ENCODE results near the gene CELF1.
A peak's percentile ranks its signal among the peaks of the same experiment; 100 is the strongest.

DNA sequence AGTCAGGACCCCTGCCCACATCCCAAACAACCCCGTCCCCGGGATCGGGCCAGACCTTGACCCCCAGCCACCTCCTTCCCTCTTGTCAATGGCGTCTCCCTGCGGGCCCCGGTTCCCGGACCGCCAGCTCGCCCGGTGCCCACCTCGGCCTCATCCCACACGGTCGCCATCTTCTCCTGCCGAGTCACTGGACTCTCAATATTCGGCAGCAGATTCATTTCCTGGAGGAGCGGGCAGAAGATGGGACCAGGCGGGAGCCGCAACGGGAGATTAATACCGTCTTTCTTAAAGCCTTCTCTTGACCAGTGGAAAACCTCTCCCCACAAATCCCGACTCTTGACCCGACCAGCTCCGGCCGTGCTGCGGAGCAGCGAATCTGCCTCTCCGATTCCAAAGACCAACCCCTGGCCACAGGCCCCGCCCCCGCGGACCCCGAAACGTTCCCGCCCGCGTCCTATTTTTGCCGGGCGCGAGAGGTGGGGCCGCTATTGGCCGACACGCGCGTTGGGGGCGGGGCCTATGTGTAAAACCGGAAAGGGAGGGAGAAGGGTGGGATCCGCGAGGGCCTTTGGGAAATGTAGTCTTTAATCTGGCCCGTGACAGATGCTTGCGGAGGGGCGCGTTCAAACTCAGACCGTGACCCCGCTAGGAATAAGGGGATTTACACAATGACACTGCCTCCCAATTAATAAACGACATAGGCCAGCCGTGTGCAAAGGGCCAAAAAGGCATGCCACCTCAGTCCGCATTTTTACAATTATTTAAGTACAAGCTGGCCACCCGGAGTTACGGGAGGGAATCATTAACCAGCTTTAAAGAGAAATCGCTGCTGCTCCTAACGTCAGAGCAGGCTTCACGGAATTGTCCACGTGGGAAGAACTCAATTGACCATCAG, 126.6 kb downstream of the CELF1 start, which contains the start of gene PSMC3:
- TF ChIP-seq, protein P1, sequence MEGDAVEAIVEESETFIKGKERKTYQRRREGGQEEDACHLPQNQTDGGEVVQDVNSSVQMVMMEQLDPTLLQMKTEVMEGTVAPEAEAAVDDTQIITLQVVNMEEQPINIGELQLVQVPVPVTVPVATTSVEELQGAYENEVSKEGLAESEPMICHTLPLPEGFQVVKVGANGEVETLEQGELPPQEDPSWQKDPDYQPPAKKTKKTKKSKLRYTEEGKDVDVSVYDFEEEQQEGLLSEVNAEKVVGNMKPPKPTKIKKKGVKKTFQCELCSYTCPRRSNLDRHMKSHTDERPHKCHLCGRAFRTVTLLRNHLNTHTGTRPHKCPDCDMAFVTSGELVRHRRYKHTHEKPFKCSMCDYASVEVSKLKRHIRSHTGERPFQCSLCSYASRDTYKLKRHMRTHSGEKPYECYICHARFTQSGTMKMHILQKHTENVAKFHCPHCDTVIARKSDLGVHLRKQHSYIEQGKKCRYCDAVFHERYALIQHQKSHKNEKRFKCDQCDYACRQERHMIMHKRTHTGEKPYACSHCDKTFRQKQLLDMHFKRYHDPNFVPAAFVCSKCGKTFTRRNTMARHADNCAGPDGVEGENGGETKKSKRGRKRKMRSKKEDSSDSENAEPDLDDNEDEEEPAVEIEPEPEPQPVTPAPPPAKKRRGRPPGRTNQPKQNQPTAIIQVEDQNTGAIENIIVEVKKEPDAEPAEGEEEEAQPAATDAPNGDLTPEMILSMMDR (conservative IDR thresholded peaks at IDR 0.05; ENCODE audit: low read depth, low read length): no peak
- TF ChIP-seq POLR2A (IDR thresholded peaks at IDR 0.05; ENCODE audit: low read depth, low read length) (peak; percentile 86), SMC3 (IDR thresholded peaks at IDR 0.05; ENCODE audit: low read depth, low read length) (no peak), MAZ (IDR thresholded peaks at IDR 0.05; ENCODE audit: borderline replicate concordance, low read depth, low read length) (peak; percentile 80; the same call in 1 of the 2 replicates), BHLHE40 (IDR thresholded peaks at IDR 0.05; ENCODE audit: low read depth, low read length) (peak; percentile 83), RCOR1 (IDR thresholded peaks at IDR 0.05; ENCODE audit: insufficient replicate concordance, low read length) (no peak), RFX5 (IDR thresholded peaks at IDR 0.05; ENCODE audit: low read depth, low read length) (no peak), RAD21 (IDR thresholded peaks at IDR 0.05; ENCODE audit: low read length) (no peak)
- TF ChIP-seq, protein P2, sequence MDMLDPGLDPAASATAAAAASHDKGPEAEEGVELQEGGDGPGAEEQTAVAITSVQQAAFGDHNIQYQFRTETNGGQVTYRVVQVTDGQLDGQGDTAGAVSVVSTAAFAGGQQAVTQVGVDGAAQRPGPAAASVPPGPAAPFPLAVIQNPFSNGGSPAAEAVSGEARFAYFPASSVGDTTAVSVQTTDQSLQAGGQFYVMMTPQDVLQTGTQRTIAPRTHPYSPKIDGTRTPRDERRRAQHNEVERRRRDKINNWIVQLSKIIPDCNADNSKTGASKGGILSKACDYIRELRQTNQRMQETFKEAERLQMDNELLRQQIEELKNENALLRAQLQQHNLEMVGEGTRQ (IDR thresholded peaks at IDR 0.05; ENCODE audit: low read depth, low read length): peak; percentile 32; the same call in 1 of the 2 replicates
- TF ChIP-seq, protein P3, sequence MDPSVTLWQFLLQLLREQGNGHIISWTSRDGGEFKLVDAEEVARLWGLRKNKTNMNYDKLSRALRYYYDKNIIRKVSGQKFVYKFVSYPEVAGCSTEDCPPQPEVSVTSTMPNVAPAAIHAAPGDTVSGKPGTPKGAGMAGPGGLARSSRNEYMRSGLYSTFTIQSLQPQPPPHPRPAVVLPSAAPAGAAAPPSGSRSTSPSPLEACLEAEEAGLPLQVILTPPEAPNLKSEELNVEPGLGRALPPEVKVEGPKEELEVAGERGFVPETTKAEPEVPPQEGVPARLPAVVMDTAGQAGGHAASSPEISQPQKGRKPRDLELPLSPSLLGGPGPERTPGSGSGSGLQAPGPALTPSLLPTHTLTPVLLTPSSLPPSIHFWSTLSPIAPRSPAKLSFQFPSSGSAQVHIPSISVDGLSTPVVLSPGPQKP (IDR thresholded peaks at IDR 0.05; ENCODE audit: borderline replicate concordance, low read depth, low read length): no peak

All from IMR-90 (cell line).